Vagina (tissue), 2 donors: ENCODE data around the gene ADGRV1. TPM values are rescaled to one million over a fixed set of nuclear protein-coding genes. Genes with fewer than 3 reads are reported as not detected.

Experiments
- DNase-seq, 2 donors: peaks; one replicate each; pipeline ENCODE4 v3.0.0-alpha.2; 2017; ENCODE audit errors: extremely low spot score in 2 of 2
- H3K27ac ChIP-seq: fragments of 200-600 bp; sonication (generic); one replicate; pipeline ENCODE4 v1.5.1; 2019
- H3K27me3 ChIP-seq: fragments of 200-600 bp; sonication (generic); one replicate; pipeline ENCODE4 v1.5.1; 2019
- H3K36me3 ChIP-seq, 2 donors: fragments of 200-600 bp; sonication (generic); one replicate each; pipeline ENCODE4 v1.5.1; 2017 to 2019
- H3K4me1 ChIP-seq: fragments of 200-600 bp; sonication (generic); one replicate; pipeline ENCODE4 v1.5.1; 2019
- H3K4me3 ChIP-seq, 2 donors: fragments of 200-600 bp; sonication (generic); 1 replicate in 1 of 2; 2 replicates in 1 of 2; pipeline ENCODE4 v1.5.1; 2016 to 2019
- H3K9me3 ChIP-seq: fragments of 200-600 bp; sonication (generic); one replicate; pipeline ENCODE4 v1.5.1; 2019
- CTCF ChIP-seq, 3 experiments: fragments of 450-650 bp in 2 of 3; fragments of 200-600 bp in 1 of 3; sonication (generic) in 1 of 3; IDR thresholded peaks; one replicate each; pipeline ENCODE4 v1.5.1; 2017 to 2019; ENCODE audit warnings: antibody characterized with exemption in 3 of 3, mild to moderate bottlenecking in 2 of 3, moderate library complexity in 2 of 3
- POLR2A ChIP-seq, 2 donors: fragments of 450-650 bp; IDR thresholded peaks; one replicate each; pipeline ENCODE4 v1.6.1; 2017; ENCODE audit warnings: antibody characterized with exemption in 2 of 2, mild to moderate bottlenecking in 2 of 2, moderate library complexity in 2 of 2
- POLR2AphosphoS5 ChIP-seq, 2 donors: sonication (generic); formaldehyde crosslinking; IDR thresholded peaks; one replicate each; pipeline ENCODE4 v1.9.0; 2017; ENCODE audit warnings: antibody characterized with exemption in 2 of 2, mild to moderate bottlenecking in 2 of 2, low read depth in 1 of 2; ENCODE audit not compliant: insufficient read depth in 1 of 2
- intact Hi-C: fragments of 100-400 bp; cut with DNase I; formaldehyde crosslinking; loops from one replicate; pipeline ENCODE4 v1.15.1; 2023
- total RNA-seq: library from RNA; depleted of rRNA; stranded (reverse); fragments of >200 nt; gene quantifications from one replicate; pipeline ENCODE4 v1.2.3, GENCODE V29; 2016

The ADGRV1 gene
- total RNA-seq, 1 donor from 2014 or later, result 10.6 TPM

- intact Hi-C loops, result no loop called here
- Histone ChIP-seq H3K27me3 (no peaks in the 10 kb centered on the region), H3K4me3 (no peak overlapping the region), H3K9me3 (no peaks in the 10 kb centered on the region), H3K36me3 (no peaks in the 10 kb centered on the region), H3K27ac (no peak overlapping the region), H3K4me1 (peaks cover 3% of the 10 kb centered on the region)
- TF ChIP-seq POLR2A (IDR thresholded peaks at IDR 0.05), result no peak
- no peak for TF ChIP-seq CTCF (IDR thresholded peaks at IDR 0.05)
- no peak for TF ChIP-seq POLR2AphosphoS5 (IDR thresholded peaks at IDR 0.05; ENCODE audit: insufficient read depth in 1 of 2, low read depth in 1 of 2)
- DNase-seq, result no peak
These were observed 539.9 kb downstream of the ADGRV1 start for GRCh38 chr5:91098541-91098940.

GRCh38 chr5:91101600-91102379 lies 543.2 kb downstream of the ADGRV1 start:
- TF ChIP-seq CTCF (IDR thresholded peaks at IDR 0.05) (peak; percentile 73 to 88 (median 77)), POLR2AphosphoS5 (IDR thresholded peaks at IDR 0.05; ENCODE audit: insufficient read depth in 1 of 2, low read depth in 1 of 2) (peak; percentile 14 to 22), POLR2A (IDR thresholded peaks at IDR 0.05) (no peak)
- Histone ChIP-seq H3K27ac (no peak overlapping the region), H3K4me1 (peaks cover 3% of the 10 kb centered on the region), H3K27me3 (no peaks in the 10 kb centered on the region), H3K4me3 (no peak overlapping the region), H3K9me3 (no peaks in the 10 kb centered on the region), H3K36me3 (no peaks in the 10 kb centered on the region)
- DNase-seq, result no peak
- intact Hi-C loops, result loop anchor here (5.0 kb wide), 1 partner anchor 281 kb away; the partner anchor contains the start of gene ARRDC3

- H3K36me3 ChIP-seq, result no peaks in the 10 kb centered on the region
- no peak overlapping the region for H3K27ac ChIP-seq
- TF ChIP-seq POLR2AphosphoS5 (IDR thresholded peaks at IDR 0.05; ENCODE audit: insufficient read depth in 1 of 2, low read depth in 1 of 2) (no peak), CTCF (IDR thresholded peaks at IDR 0.05) (no peak), POLR2A (IDR thresholded peaks at IDR 0.05) (no peak)
- H3K4me3 ChIP-seq, result no peak overlapping the region
- intact Hi-C loops, result loop anchor here (5.0 kb wide), 1 partner anchor 279 kb away; the partner anchor contains the start of gene ARRDC3
- H3K27me3 ChIP-seq, result no peaks in the 10 kb centered on the region
- peaks cover 3% of the 10 kb centered on the region for H3K4me1 ChIP-seq
- no peaks in the 10 kb centered on the region for H3K9me3 ChIP-seq
- DNase-seq, result no peak
These were observed 544.9 kb downstream of the ADGRV1 start for GRCh38 chr5:91103353-91104061.

- H3K36me3 ChIP-seq, result no peaks in the 10 kb centered on the region
- peaks cover 3% of the 10 kb centered on the region for H3K4me1 ChIP-seq
- H3K27ac ChIP-seq, result no peak overlapping the region
- no peak overlapping the region for H3K4me3 ChIP-seq
- no peaks in the 10 kb centered on the region for H3K9me3 ChIP-seq
- no peaks in the 10 kb centered on the region for H3K27me3 ChIP-seq
- intact Hi-C loops, result loop anchor here (5.0 kb wide), 1 partner anchor 278 kb away; the partner anchor contains the start of gene ARRDC3
- no peak for DNase-seq
- TF ChIP-seq POLR2AphosphoS5 (IDR thresholded peaks at IDR 0.05; ENCODE audit: insufficient read depth in 1 of 2, low read depth in 1 of 2) (no peak), POLR2A (IDR thresholded peaks at IDR 0.05) (no peak), CTCF (IDR thresholded peaks at IDR 0.05) (no peak)
These were observed 545.5 kb downstream of the ADGRV1 start for GRCh38 chr5:91104062-91104448.
